D721Med (cell line): ENCODE measurements around the gene ZNF487.

Source experiments
- DNase-seq: peaks from one replicate; pipeline ENCODE4 v3.0.0; 2011; ENCODE audit warnings: low spot score; ENCODE audit not compliant: insufficient read length
- FAIRE-seq: peaks from 2 replicates; lab custom pipeline; 2011; peaks lifted over from hg19 to GRCh38; lab: Jason Lieb, UNC
- CTCF ChIP-seq: IDR thresholded peaks from 2 replicates; pipeline ENCODE4 v1.5.1; 2012; ENCODE audit warnings: mild to moderate bottlenecking, control low read depth; ENCODE audit not compliant: insufficient read depth; ENCODE audit errors: missing control alignments

The ZNF487 gene

GRCh38 chr10:43399320-43400310 lies 37.3 kb upstream of the ZNF487 start:
- FAIRE-seq (no peak), DNase-seq (no peak)
- no peak for TF ChIP-seq CTCF

- TF ChIP-seq CTCF, result no peak
- no peak for FAIRE-seq
- no peak for DNase-seq
Observed at GRCh38 chr10:43401627-43402026, 35.3 kb upstream of the ZNF487 start.

- DNase-seq (no peak), FAIRE-seq (no peak)
- no peak for TF ChIP-seq CTCF
Observed at GRCh38 chr10:43402176-43402575, 34.7 kb upstream of the ZNF487 start.

GRCh38 chr10:43402880-43403452 lies 33.9 kb upstream of the ZNF487 start:
- DNase-seq (no peak), FAIRE-seq (no peak)
- no peak for TF ChIP-seq CTCF

GRCh38 chr10:43403911-43404703 lies 32.8 kb upstream of the ZNF487 start:
- FAIRE-seq (no peak), DNase-seq (no peak)
- TF ChIP-seq CTCF, result no peak

- TF ChIP-seq CTCF, result no peak
- FAIRE-seq (no peak), DNase-seq (no peak)
Observed at GRCh38 chr10:43404704-43405084, 32.2 kb upstream of the ZNF487 start.
